GM21717 (cell line): ENCODE results near the gene TRPC4.

Experiments used
- ATAC-seq: cut with Tn5 transposase; IDR thresholded peaks from one replicate; pipeline ENCODE4 v1.9.1; 2021; ENCODE audit warnings: mild to moderate bottlenecking, moderate library complexity; ENCODE audit not compliant: unreplicated experiment

The TRPC4 gene

GRCh38 chr13:37663724-37664123 is 205.8 kb downstream of the TRPC4 start:
- ATAC-seq = no peak

DNA sequence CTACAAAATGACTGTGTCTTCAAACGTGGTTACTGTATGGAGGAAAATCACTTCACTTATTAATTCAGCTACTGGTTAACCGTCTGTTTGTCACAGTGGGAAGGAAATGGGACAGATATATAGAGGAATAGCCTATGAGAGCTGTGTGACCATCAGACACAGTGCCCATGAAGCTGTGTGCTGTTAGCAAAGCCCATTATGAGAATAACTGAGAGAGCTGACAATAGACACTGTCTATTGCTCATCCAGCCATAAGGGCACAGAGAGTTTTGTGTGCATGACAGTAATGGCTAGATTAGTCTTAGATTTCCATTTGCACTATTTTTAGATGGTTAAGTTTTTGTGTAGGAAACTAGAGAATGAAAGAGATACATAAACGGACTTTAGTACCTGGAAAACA is 206.9 kb downstream of the TRPC4 start:
- no peak for ATAC-seq

GRCh38 chr13:37657956-37658355 is 211.6 kb downstream of the TRPC4 start:
- no peak for ATAC-seq

- no peak for ATAC-seq
Observed at GRCh38 chr13:37657134-37657533, 212.4 kb downstream of the TRPC4 start.

DNA sequence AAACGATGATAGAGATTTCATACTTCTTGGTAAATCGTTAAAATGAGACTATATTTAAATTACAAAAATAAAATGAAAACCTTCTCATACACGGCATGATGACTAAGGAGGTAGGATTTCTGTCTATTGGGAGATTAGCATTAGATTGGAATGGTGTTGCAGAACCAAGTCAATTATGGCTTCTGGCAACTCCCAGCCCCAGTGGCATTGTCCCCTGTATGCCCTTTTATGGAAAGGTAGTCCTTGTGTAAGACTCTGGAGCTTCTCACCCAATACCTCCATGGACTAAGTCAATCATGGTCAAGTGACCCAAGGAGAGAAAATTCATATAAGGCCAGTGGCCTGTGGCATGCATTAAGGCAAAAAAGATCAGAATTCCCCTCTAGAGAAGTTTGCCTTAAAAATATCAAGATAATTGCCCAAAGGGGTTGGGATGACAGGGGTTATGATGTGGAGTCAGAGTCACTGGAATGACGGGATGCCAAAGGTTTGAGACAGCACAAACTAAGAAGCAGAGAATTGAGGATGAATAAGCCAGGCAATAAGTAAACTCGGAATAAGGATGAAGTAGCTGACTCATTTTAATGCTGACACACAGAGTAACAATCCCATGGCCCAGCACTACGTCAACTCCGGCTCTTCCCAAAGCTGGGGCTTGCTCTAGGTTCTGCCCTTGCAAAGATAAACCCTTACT is 213.2 kb downstream of the TRPC4 start:
- ATAC-seq = no peak

DNA sequence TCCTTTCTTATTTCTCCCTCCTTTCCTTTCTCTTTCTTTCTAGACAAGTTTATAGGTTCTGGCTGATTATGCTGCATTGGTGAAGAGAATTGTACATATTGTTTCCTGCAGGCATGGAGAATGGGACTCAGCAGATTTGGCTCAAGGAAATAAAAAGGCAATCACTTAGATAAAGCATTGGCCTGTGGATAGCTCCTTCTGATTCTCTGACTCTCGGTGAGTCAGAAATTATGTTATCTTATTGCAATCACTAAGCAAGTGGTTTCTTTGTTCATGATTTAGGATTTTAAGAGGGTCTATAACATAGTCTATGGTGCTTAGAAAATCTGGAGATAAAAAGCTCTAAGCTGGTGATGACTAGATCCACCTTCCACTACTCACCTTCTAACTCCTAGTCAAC is 217.0 kb downstream of the TRPC4 start:
- no peak for ATAC-seq

DNA sequence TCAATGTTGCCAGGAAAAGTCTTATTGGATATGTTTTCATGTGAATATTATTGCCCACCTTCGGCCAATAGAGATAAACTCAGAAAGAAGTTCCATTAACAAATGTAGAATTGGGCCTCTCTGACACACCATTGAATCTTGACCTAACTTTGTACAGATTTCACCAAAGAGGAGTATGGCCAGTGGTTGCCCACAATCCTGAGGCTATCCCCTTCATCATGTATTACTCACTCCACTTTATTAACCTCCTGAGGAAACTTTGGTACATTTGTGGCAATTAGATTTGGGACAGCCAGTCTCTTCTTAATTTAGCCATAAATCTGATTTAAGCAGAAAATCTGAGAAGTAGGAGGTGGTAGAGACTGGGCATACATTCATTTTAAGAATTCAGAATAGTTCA is 217.7 kb downstream of the TRPC4 start:
- ATAC-seq = no peak

- ATAC-seq = no peak
Observed at GRCh38 chr13:37648609-37649008, 221.0 kb downstream of the TRPC4 start.

- no peak for ATAC-seq
Observed at GRCh38 chr13:37647031-37647650, 222.4 kb downstream of the TRPC4 start.

DNA sequence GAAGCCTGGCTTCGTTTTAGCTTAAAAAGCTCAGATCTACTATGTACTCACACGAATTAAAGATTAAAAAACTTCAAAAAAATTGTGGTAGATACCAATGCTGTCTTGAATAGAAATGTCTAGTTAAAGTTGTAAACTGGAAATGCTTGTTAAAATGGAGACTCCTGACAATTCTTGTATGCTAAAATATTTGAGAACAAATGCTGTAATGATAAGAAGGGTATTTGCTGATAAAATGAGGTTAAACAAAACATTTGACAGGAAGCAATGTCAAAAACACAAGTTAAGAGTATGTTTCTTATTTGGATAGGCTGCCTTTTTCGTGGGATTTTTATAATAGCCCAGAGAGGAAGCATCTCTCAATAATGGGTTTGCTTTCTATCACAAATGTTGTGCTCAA is 223.0 kb downstream of the TRPC4 start:
- no peak for ATAC-seq

GRCh38 chr13:37645181-37645740 is 224.3 kb downstream of the TRPC4 start:
- no peak for ATAC-seq

- no peak for ATAC-seq
Observed at GRCh38 chr13:37641391-37641790, 228.2 kb downstream of the TRPC4 start.

DNA sequence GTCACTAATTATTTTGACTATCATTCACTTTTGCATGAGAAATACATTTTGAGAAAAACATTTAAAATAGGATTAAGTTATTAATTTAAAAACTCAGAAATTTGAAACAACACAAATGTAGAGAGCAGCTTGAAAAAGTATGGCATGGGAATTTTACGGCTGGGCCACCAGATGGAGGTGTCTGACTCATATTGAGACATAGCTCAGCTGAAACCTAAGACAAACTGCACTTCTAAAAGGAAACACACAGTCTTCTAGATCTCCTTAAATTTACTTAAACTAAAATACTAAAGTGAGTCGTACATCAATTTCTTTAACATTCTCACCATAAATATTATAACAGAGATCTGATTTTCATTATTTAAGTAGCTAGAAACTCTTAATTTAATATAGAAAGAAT is 229.1 kb downstream of the TRPC4 start:
- no peak for ATAC-seq

- ATAC-seq = no peak
Observed at GRCh38 chr13:37636701-37637100, 232.9 kb downstream of the TRPC4 start.

DNA sequence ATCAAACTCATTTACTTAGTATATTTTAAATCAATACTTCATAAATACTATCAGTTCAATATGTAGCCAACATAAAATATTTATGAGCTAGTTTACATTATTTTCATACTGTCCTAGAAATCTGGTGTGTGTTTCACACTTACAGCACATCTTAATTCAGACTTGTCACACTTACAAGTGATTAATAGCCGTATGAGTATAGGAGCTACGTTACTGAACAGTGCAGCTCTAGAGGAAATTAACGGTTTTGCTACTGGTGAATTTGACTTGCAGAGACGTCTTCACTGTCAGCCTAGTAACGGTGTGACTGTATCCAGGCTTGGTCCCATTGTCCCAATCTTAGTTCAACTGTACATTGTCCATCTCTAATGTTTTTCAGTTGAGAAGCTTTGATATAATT is 237.3 kb downstream of the TRPC4 start:
- ATAC-seq = no peak

GRCh38 chr13:37627428-37627827 is 242.1 kb downstream of the TRPC4 start:
- ATAC-seq = no peak

DNA sequence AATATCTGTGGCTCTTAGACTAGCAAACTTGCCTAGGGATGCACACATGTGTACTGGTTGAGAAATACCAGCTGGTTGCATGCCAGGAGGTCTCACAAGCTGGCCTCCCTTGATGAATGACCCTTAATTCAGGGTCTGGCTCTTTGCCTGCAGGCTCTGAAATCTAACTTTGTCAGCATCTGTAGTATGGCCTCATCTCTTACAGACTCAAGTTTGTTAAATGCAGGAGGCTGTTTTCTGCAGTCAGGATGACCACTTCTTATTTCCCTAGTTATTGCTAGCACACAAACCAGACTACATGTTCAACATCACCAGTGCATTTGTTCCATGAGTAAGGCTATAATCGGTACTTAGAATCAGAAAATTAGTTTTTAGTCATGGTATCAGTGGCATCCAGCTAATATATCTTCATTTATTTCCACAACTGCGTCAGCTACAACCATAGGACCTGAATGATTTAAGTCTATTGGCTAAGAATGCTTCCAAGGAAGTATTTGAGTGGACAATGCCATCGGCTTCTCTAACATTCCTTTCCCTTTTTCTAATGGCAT is 247.7 kb downstream of the TRPC4 start:
- no peak for ATAC-seq

DNA sequence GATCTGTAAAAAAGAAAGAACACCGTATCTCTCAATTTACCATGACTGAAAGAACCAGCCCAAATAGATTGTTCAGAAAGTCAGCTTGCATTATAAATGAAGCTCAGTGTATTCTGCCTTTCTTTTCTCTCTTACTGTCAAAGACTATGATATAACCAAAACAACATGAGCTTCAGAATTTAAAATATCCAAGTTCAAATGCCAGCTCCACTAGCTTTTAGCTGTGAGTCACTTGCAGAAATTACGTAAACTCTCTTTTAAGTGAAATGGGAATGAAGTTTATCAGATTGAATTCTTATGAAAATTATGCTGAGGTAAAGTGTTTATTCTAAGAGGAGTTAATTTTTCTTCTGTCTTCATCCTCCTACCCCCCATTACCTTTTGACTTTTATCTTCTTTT is 251.0 kb downstream of the TRPC4 start:
- ATAC-seq = no peak

GRCh38 chr13:37617173-37617572 is 252.4 kb downstream of the TRPC4 start:
- no peak for ATAC-seq

GRCh38 chr13:37616131-37616530 is 253.4 kb downstream of the TRPC4 start:
- no peak for ATAC-seq

- no peak for ATAC-seq
Observed at GRCh38 chr13:37615276-37615675, 254.3 kb downstream of the TRPC4 start.

DNA sequence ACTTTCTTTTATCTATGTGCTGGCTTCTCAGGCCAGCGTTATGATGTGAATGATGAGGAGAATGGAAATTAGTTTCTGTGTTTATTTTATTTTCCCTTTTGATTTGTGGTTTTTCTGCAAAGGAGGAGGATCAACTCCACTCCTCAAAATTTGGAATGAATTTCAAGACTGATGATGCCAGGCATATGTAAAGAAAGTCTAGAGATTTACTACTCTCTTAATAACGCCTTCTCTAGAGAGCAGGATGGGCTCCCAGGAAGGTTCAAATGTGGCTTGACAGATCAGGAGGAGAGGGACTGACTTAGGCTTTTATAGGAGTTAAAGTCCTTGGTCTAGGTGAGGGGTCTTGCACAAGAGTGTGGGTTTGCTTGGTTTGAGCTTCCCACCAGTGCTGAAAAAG is 255.9 kb downstream of the TRPC4 start:
- ATAC-seq = no peak
